Measurements from ENCODE around the gene HAS3. TPM values are rescaled to one million over a fixed set of nuclear protein-coding genes. Genes with fewer than 3 reads are reported as not detected.

The HAS3 gene
- polyA plus RNA-seq, 1 donor, result 1.2 TPM

- Histone ChIP-seq H3K4me3 (ENCODE audit: low read length) (no peak overlapping the region), H3K4me1 (ENCODE audit: control insufficient read depth, insufficient read depth, low read length) (peaks cover 10% of the 10 kb centered on the region), H3K36me3 (ENCODE audit: control insufficient read depth, insufficient read depth, low read length) (no peaks in the 10 kb centered on the region), H3K9me3 (ENCODE audit: control insufficient read depth, low read depth, low read length) (no peaks in the 10 kb centered on the region), H3K27me3 (ENCODE audit: control insufficient read depth, insufficient read depth, low read length) (no peaks in the 10 kb centered on the region), H3K27ac (ENCODE audit: low read length) (peak overlapping the region; percentile 69)
- no CpG with 5 or more reads among the region's 2 CpGs for WGBS (ENCODE audit: insufficient coverage, low lambda C conversion rate)
- DNase-seq, result no peak
These were observed 32.8 kb upstream of the HAS3 start for GRCh38 chr16:69072640-69072974.

- Histone ChIP-seq H3K9me3 (ENCODE audit: control insufficient read depth, low read depth, low read length) (no peaks in the 10 kb centered on the region), H3K4me3 (ENCODE audit: low read length) (no peak overlapping the region), H3K27me3 (ENCODE audit: control insufficient read depth, insufficient read depth, low read length) (no peaks in the 10 kb centered on the region), H3K4me1 (ENCODE audit: control insufficient read depth, insufficient read depth, low read length) (peaks cover 10% of the 10 kb centered on the region), H3K27ac (ENCODE audit: low read length) (peak overlapping the region; percentile 69), H3K36me3 (ENCODE audit: control insufficient read depth, insufficient read depth, low read length) (no peaks in the 10 kb centered on the region)
- no CpG with 5 or more reads among the region's 10 CpGs for WGBS (ENCODE audit: insufficient coverage, low lambda C conversion rate)
- peak in 1 of 2 donors; percentile 32 for DNase-seq
These were observed 32.2 kb upstream of the HAS3 start for GRCh38 chr16:69073181-69073702.

GRCh38 chr16:69077251-69077650 lies 28.2 kb upstream of the HAS3 start:
- WGBS (ENCODE audit: insufficient coverage, low lambda C conversion rate), result no CpG with 5 or more reads among the region's 4 CpGs

GRCh38 chr16:69078073-69078472 lies 27.4 kb upstream of the HAS3 start:
- Histone ChIP-seq H3K27me3 (ENCODE audit: control insufficient read depth, insufficient read depth, low read length) (no peaks in the 10 kb centered on the region), H3K4me1 (ENCODE audit: control insufficient read depth, insufficient read depth, low read length) (no peaks in the 10 kb centered on the region), H3K4me3 (ENCODE audit: low read length) (no peak overlapping the region), H3K36me3 (ENCODE audit: control insufficient read depth, insufficient read depth, low read length) (no peaks in the 10 kb centered on the region), H3K9me3 (ENCODE audit: control insufficient read depth, low read depth, low read length) (no peaks in the 10 kb centered on the region), H3K27ac (ENCODE audit: low read length) (no peak overlapping the region)
- no peak for DNase-seq
- WGBS (ENCODE audit: insufficient coverage, low lambda C conversion rate), result 100% methylated on average over 2 of the region's 7 CpGs

More at GRCh38 chr16:69077251-69077650, 28.2 kb upstream of the HAS3 start:
- no peak for DNase-seq
- Histone ChIP-seq H3K27ac (ENCODE audit: low read length) (no peak overlapping the region), H3K36me3 (ENCODE audit: control insufficient read depth, insufficient read depth, low read length) (no peaks in the 10 kb centered on the region), H3K4me3 (ENCODE audit: low read length) (no peak overlapping the region), H3K9me3 (ENCODE audit: control insufficient read depth, low read depth, low read length) (no peaks in the 10 kb centered on the region), H3K27me3 (ENCODE audit: control insufficient read depth, insufficient read depth, low read length) (no peaks in the 10 kb centered on the region), H3K4me1 (ENCODE audit: control insufficient read depth, insufficient read depth, low read length) (peaks cover 5% of the 10 kb centered on the region)

GRCh38 chr16:69079697-69080096 lies 25.8 kb upstream of the HAS3 start:
- no peak overlapping the region for H3K27ac ChIP-seq (ENCODE audit: low read length)
- no peak for DNase-seq
- WGBS (ENCODE audit: insufficient coverage, low lambda C conversion rate), result no CpG with 5 or more reads among the region's 2 CpGs

GRCh38 chr16:69083306-69083941 lies 22.0 kb upstream of the HAS3 start:
- no peaks in the 10 kb centered on the region for H3K36me3 ChIP-seq (ENCODE audit: control insufficient read depth, insufficient read depth, low read length)
- H3K9me3 ChIP-seq (ENCODE audit: control insufficient read depth, low read depth, low read length), result no peaks in the 10 kb centered on the region
- DNase-seq, result no peak
- H3K27ac ChIP-seq (ENCODE audit: low read length), result no peak overlapping the region
- no CpG with 5 or more reads among the region's 16 CpGs for WGBS (ENCODE audit: insufficient coverage, low lambda C conversion rate)
- no peaks in the 10 kb centered on the region for H3K27me3 ChIP-seq (ENCODE audit: control insufficient read depth, insufficient read depth, low read length)
- no peak overlapping the region for H3K4me3 ChIP-seq (ENCODE audit: low read length)
- H3K4me1 ChIP-seq (ENCODE audit: control insufficient read depth, insufficient read depth, low read length), result no peaks in the 10 kb centered on the region

More at GRCh38 chr16:69079697-69080096, 25.8 kb upstream of the HAS3 start:
- Histone ChIP-seq H3K27me3 (ENCODE audit: control insufficient read depth, insufficient read depth, low read length) (no peaks in the 10 kb centered on the region), H3K36me3 (ENCODE audit: control insufficient read depth, insufficient read depth, low read length) (no peaks in the 10 kb centered on the region), H3K9me3 (ENCODE audit: control insufficient read depth, low read depth, low read length) (no peaks in the 10 kb centered on the region), H3K4me1 (ENCODE audit: control insufficient read depth, insufficient read depth, low read length) (no peaks in the 10 kb centered on the region), H3K4me3 (ENCODE audit: low read length) (no peak overlapping the region)

GRCh38 chr16:69084289-69084688 lies 21.2 kb upstream of the HAS3 start:
- Histone ChIP-seq H3K27me3 (ENCODE audit: control insufficient read depth, insufficient read depth, low read length) (no peaks in the 10 kb centered on the region), H3K36me3 (ENCODE audit: control insufficient read depth, insufficient read depth, low read length) (no peaks in the 10 kb centered on the region), H3K4me1 (ENCODE audit: control insufficient read depth, insufficient read depth, low read length) (peaks cover 5% of the 10 kb centered on the region), H3K27ac (ENCODE audit: low read length) (no peak overlapping the region), H3K4me3 (ENCODE audit: low read length) (no peak overlapping the region), H3K9me3 (ENCODE audit: control insufficient read depth, low read depth, low read length) (no peaks in the 10 kb centered on the region)
- no peak for DNase-seq
- WGBS (ENCODE audit: insufficient coverage, low lambda C conversion rate), result no CpG with 5 or more reads among the region's 2 CpGs

GRCh38 chr16:69085032-69085695 lies 20.3 kb upstream of the HAS3 start:
- peaks cover 11% of the 10 kb centered on the region for H3K4me1 ChIP-seq (ENCODE audit: control insufficient read depth, insufficient read depth, low read length)
- no peaks in the 10 kb centered on the region for H3K9me3 ChIP-seq (ENCODE audit: control insufficient read depth, low read depth, low read length)
- H3K27me3 ChIP-seq (ENCODE audit: control insufficient read depth, insufficient read depth, low read length), result no peaks in the 10 kb centered on the region
- no peak overlapping the region for H3K27ac ChIP-seq (ENCODE audit: low read length)
- no peak for DNase-seq
- no peak overlapping the region for H3K4me3 ChIP-seq (ENCODE audit: low read length)
- no peaks in the 10 kb centered on the region for H3K36me3 ChIP-seq (ENCODE audit: control insufficient read depth, insufficient read depth, low read length)
- WGBS (ENCODE audit: insufficient coverage, low lambda C conversion rate), result 92% methylated on average over 2 of the region's 5 CpGs

- H3K27me3 ChIP-seq (ENCODE audit: control insufficient read depth, insufficient read depth, low read length), result no peaks in the 10 kb centered on the region
- no peak for DNase-seq
- H3K27ac ChIP-seq (ENCODE audit: low read length), result no peak overlapping the region
- no peak overlapping the region for H3K4me3 ChIP-seq (ENCODE audit: low read length)
- no peaks in the 10 kb centered on the region for H3K9me3 ChIP-seq (ENCODE audit: control insufficient read depth, low read depth, low read length)
- H3K36me3 ChIP-seq (ENCODE audit: control insufficient read depth, insufficient read depth, low read length), result no peaks in the 10 kb centered on the region
- H3K4me1 ChIP-seq (ENCODE audit: control insufficient read depth, insufficient read depth, low read length), result peaks cover 11% of the 10 kb centered on the region
- WGBS (ENCODE audit: insufficient coverage, low lambda C conversion rate), result 79% methylated on average over 1 of the region's 3 CpGs
These were observed 18.3 kb upstream of the HAS3 start for GRCh38 chr16:69087161-69087581.

- 100% methylated on average over 1 of the region's 4 CpGs for WGBS (ENCODE audit: insufficient coverage, low lambda C conversion rate)
- Histone ChIP-seq H3K27me3 (ENCODE audit: control insufficient read depth, insufficient read depth, low read length) (no peaks in the 10 kb centered on the region), H3K4me3 (ENCODE audit: low read length) (no peak overlapping the region), H3K9me3 (ENCODE audit: control insufficient read depth, low read depth, low read length) (no peaks in the 10 kb centered on the region), H3K4me1 (ENCODE audit: control insufficient read depth, insufficient read depth, low read length) (peaks cover 11% of the 10 kb centered on the region), H3K27ac (ENCODE audit: low read length) (no peak overlapping the region), H3K36me3 (ENCODE audit: control insufficient read depth, insufficient read depth, low read length) (no peaks in the 10 kb centered on the region)
- no peak for DNase-seq
These were observed 16.8 kb upstream of the HAS3 start for GRCh38 chr16:69088684-69089083.

Measured in large intestine (tissue), 3 donors.